Measurements from ENCODE around the gene MLEC.

The MLEC gene

DNA sequence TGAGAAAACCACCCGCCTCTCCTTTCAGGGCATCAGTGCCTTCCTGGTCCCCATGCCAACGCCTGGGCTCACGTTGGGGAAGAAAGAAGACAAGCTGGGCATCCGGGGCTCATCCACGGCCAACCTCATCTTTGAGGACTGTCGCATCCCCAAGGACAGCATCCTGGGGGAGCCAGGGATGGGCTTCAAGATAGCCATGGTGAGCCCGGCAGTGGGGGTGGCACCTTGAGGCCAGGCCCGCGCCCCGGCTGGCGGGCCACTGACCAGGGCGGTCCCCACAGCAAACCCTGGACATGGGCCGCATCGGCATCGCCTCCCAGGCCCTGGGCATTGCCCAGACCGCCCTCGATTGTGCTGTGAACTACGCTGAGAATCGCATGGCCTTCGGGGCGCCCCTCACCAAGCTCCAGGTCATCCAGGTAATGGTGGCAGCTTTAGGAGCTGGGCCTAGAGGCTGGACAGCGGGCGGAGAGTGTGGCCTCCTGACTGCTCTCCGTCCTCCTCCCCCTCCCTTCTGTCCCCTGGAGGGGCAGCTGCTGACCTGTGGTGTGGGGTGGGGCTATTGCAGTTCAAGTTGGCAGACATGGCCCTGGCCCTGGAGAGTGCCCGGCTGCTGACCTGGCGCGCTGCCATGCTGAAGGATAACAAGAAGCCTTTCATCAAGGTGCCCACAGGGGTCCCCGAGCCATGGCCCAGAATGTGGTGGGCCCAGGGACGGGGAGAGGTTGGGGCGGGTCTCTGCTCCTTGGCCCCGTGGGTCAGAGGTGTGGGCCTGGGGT lies 51.5 kb downstream of the MLEC start:
- FAIRE-seq (no peak), DNase-seq (ENCODE audit: extremely low spot score, insufficient read length, low read depth) (no peak)

- FAIRE-seq (no peak), DNase-seq (ENCODE audit: extremely low spot score, insufficient read length, low read depth) (no peak)
These were observed 52.2 kb downstream of the MLEC start for GRCh38 chr12:120739031-120739762.

- no peak for DNase-seq (ENCODE audit: extremely low spot score, insufficient read length, low read depth)
- FAIRE-seq, result no peak
These were observed 53.1 kb downstream of the MLEC start for GRCh38 chr12:120739821-120740613.

GRCh38 chr12:120740871-120741270 lies 53.9 kb downstream of the MLEC start:
- FAIRE-seq, result no peak

DNA sequence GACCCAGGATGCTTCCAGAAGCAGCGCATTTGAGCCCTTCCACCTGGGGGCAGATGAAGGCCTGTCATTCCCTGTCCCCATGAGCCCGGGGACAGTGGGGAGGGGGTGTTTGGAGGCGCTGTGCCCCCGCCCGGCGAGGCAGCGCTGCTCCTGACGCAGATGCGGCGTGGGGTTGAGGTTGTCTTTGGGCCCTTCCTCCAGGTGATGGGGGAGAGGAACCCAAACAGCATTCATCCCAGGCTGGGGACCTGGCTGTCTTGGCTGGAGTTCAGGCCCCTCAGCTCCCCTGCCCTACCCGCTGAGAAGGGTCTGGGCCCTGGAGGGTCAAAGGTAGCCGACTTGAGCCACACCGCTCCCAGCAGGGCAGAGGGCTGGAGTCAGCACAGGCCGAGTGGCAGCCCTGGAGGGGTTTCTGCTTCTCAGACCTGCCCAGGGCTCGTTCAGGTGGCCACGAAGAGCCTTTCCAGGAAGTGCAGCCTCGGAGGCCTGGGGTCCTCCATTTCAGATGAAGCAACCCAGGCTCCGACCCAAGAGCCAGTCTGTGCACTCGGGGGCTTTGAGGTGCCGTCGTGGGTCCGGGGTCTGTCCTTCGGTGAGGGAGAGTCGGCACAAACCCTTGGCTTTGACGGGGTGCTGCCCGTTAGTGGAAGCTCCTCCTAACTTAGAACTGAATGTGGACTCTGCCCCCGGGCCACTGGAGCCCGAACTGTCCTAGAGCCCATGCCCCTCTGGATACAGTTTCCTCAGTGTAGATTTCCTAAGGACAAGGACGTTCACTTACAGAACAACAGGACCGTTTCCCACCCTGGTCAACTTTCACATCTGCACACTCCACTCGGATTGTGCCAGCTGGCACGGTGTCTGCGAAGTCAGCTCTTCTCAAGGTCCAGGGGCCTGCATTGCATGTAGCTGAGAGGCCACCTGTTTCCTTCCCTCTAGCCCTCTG lies 54.8 kb downstream of the MLEC start:
- FAIRE-seq (no peak), DNase-seq (ENCODE audit: extremely low spot score, insufficient read length, low read depth) (no peak)

More at GRCh38 chr12:120740871-120741270, 53.9 kb downstream of the MLEC start:
- DNase-seq (ENCODE audit: extremely low spot score, insufficient read length, low read depth), result no peak

DNA sequence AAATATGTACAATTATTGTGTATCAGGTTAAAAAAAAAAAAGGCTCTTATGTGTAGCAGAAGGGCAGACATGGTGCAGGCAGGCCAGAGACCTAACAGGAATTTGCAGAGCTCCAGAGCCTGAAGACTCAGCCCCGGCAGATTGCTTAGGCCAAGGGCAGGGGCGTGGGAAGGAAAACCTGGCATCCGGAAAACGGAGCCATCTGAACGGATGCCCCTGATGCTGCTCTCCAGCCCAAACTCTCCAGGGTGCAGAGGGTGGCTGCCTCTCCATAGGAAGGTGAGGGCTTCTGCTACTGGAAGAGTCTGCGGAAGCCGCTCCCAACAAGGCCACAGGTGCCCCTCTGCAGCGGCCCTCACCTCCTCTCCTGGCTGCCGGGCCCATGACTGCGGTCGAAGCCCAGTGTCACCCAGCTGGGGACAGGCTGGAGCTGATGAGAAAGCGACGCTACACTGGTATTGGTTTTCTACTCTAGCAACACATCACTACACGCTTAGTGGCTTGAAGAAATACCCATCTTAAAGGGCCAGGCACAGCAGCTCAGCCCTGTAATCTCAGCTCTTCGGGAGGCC lies 58.1 kb downstream of the MLEC start:
- FAIRE-seq, result no peak

DNA sequence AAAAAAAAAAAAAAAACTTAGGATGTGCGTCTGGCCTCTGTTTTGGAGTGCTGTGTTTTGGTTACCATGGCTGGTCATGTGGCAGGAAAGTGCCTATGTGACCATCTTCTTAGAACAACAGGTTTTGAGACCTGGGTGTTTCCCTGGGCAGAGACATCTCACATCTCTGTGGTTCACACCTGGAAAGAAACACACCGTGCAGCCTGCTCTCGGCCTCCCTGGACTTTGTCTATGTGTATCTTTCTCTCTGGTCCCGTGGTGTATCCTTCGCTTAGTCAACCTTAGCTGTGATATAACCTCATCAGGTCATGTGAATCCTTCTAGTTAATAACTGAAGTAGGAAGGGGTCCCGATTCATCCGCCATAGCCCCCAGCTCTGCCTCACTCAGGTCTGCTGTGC lies 61.3 kb downstream of the MLEC start:
- FAIRE-seq, result no peak
- no peak for DNase-seq (ENCODE audit: extremely low spot score, insufficient read length, low read depth)

More for the DNA sequence above, 58.1 kb downstream of the MLEC start:
- DNase-seq (ENCODE audit: extremely low spot score, insufficient read length, low read depth), result no peak

DNA sequence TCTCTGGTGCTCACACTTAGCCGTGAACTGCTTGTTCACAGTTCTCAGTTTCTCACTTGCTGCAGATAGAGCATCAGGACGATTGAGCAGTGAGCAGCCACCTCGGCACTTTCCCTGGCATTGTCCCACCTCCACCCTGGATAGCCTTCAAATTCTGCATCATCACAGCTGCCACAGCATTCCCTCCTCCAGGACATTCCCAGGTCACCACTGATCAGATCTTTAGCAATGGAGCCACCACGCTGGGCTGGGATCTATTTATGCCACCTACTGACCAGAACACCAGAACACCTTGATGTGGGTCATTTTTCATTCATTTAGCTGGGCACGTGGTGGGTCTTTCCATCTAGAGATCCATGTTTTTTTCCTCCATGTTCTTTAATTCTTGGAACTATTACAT lies 62.3 kb downstream of the MLEC start:
- FAIRE-seq, result no peak
- DNase-seq (ENCODE audit: extremely low spot score, insufficient read length, low read depth), result no peak

- FAIRE-seq (no peak), DNase-seq (ENCODE audit: extremely low spot score, insufficient read length, low read depth) (no peak)
These were observed 63.9 kb downstream of the MLEC start for GRCh38 chr12:120750806-120751205.

GRCh38 chr12:120751389-120751788 lies 64.4 kb downstream of the MLEC start:
- DNase-seq (ENCODE audit: extremely low spot score, insufficient read length, low read depth) (no peak), FAIRE-seq (no peak)
